Measurements from ENCODE around the gene DLG2. TPM values are rescaled to one million over a fixed set of nuclear protein-coding genes. Genes with fewer than 3 reads are reported as not detected.

DLG2 gene
- total RNA-seq, 1 donor: 1.1 TPM

DNA sequence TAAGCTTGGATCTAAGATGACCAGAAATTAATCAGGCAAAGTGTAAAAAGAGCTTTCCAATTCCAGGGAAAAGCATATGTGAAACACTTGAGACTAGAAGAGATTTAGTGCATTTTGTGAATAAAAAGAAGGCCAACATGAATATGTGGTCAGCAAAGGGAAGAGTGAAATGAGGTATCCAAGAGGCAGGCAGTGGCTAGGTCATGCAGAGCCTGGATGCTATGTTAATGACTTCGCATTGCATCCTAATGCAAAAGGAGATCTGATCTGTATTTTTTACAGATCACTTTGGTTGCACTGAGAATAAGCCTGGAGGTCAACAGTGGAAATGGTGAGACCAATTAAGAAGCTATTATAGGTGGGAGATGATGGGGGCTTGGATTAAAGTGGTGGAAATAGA is 1699.7 kb downstream of the DLG2 start:
- no peak for DNase-seq (ENCODE audit: low read depth in 2 of 3, low spot score in 2 of 3)

DNA sequence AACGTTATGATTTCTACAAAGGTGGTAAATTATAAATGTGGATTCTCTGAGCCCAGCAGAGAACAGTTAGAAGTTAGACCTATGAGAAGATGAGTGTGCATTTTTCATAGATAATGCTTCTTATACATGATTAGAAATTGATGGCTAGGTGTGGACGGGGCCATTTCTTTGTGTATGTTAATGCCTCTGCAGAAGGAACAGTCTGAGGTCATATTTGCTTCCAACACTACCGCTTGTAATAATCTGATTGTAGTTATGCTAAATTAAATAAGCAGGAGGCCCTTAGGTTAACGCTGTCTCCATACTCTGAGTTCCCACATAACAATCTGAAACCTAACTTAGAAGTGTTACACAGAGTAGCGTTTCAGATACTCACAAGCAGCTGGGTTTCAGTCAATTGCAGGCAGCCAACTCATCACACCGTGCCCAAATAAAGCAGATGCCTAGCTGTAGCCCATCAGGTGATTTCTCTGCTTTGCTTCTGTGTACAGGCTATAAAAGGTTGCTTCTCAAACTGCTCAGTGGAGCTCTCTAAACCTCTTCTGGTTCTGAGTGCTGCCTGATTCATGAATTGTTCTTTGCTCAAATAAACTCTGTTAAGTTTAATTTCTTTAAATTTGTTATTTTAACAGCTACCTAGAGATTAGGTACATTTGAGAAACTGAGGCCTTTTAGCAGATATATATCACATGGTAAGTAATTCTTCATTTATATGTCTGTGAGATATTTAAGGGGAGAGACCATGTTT is 1702.2 kb downstream of the DLG2 start:
- DNase-seq (ENCODE audit: low read depth in 2 of 3, low spot score in 2 of 3): no peak

DNA sequence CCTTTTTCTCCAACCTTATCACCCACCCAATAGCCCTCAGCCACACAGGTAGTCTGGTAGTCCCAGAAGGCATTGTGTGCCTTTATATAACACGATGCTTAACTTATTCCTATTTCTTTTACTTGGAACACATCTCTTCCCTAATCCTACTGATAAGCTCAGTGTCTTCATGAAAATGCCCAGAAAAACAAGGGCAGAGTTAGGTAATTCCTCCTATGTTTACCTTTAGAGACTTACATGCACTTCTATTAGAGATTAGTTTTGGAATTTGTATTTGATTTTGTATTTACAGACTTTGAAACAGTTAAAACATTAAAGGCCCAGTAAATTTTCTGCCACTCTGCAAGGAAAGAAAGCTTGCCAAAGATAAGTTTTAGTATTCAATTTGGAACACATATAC is 1703.2 kb downstream of the DLG2 start:
- DNase-seq (ENCODE audit: low read depth in 2 of 3, low spot score in 2 of 3): no peak

DNA sequence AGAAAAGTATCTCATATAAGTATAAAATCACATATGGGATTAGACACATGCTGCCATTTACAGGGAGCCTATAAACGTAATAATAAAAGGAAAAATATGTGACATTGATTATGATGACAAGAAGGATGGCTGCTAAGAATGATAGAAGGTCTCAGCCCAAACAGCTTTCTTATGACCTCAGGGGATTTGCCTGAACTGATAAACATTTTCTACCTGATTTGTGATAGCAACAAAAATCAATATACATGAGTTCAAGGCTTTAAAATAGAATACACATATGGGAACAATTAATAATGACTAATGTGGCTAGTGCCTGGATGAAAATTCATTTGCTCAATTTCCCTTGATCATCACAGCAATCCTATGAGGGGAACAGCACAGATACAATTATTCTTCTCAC is 1704.2 kb downstream of the DLG2 start:
- DNase-seq (ENCODE audit: low read depth in 2 of 3, low spot score in 2 of 3): no peak

DNA sequence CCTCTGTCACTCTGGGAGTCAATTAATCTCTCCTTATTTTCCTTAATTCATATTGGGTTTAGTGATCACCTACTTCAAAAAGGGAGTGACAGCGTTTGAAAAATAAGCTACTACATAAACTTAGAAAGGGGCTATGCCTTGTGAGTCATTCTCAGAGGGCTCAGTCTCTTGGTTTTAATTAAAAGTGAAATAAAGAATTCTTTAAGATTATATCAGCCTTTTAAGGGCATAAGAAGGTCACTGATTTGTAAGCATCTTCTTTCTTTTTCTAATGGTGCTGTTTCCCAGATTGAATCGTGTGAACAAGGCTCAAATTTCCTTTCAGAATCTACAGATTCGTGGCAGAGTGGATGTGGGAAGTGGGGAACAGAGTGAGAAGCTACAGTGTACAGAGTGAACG is 1704.8 kb downstream of the DLG2 start:
- no peak for DNase-seq (ENCODE audit: low read depth in 2 of 3, low spot score in 2 of 3)

DNA sequence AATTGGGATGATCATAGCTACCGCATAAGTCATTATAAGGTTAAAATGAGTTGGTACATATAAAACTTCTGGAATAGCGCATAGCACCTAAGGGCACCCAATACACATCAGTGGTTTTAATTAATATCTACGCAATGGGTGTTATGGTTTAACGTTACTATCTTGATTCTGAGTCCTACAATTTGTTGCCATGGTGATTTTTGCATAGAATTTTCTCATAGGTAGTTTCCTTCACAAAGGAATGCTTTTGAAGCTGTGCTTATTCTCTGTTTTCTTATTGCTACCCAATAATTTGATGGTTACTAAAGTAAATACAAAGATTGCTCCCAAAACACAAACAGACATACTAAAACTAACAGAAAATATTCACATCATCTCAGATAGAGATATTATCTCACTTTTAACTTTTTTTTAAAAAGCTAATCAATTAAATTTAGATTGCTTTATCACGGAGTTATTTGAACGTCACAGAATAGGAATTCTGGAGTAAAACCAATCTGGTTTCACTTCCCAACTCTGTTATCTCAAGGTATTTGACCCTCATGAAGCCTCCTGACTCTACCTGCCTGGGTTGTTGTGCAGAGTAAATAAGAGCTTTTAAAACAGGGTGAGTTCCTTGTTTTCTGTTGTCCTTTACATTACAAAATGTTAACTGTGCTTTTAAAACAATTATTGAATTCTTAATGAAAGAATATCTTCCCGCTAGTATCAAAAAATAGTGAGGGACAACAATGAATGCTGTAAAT is 1705.5 kb downstream of the DLG2 start:
- DNase-seq (ENCODE audit: low read depth in 2 of 3, low spot score in 2 of 3): no peak

DNA sequence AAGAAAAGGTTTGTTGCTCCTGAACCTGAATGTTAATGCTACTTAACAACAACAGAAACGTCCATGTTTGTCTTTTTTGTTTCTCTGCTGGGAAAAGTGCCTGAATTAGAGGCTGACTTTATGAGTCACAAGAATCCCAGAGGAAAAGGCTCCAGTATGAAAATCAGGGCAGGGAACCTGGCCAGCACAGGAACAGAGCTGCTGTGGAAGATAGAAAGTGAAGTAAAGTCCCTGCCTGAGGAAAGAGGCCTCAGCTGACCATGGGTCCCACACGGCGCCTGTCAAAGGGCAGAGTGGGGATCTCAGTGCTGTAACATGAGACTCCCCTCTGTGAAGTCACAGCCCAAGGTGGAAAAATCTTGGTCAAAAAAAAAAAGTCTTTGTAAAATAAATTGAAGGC is 1708.7 kb downstream of the DLG2 start:
- DNase-seq (ENCODE audit: low read depth in 2 of 3, low spot score in 2 of 3): no peak

DNA sequence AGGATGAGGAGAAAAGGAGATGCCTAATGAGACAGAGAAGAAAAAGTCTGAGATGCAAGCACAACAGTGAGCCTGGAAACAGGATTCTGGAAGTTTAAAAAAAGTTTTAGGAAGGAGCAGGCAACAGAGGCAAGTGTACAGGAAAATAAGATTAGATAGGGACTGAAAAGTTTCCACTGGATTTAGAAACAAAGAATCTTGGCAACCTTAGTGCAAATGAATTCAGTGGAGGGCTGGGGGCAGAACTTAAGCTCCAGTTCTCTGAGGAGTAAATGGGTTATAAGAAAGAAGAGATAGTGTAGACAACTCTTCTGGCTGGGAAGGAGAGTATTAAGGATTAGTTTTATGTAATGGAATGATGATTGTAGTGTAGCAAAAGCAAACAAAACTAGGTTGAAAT is 1712.1 kb downstream of the DLG2 start:
- DNase-seq (ENCODE audit: low read depth in 2 of 3, low spot score in 2 of 3): no peak

DNA sequence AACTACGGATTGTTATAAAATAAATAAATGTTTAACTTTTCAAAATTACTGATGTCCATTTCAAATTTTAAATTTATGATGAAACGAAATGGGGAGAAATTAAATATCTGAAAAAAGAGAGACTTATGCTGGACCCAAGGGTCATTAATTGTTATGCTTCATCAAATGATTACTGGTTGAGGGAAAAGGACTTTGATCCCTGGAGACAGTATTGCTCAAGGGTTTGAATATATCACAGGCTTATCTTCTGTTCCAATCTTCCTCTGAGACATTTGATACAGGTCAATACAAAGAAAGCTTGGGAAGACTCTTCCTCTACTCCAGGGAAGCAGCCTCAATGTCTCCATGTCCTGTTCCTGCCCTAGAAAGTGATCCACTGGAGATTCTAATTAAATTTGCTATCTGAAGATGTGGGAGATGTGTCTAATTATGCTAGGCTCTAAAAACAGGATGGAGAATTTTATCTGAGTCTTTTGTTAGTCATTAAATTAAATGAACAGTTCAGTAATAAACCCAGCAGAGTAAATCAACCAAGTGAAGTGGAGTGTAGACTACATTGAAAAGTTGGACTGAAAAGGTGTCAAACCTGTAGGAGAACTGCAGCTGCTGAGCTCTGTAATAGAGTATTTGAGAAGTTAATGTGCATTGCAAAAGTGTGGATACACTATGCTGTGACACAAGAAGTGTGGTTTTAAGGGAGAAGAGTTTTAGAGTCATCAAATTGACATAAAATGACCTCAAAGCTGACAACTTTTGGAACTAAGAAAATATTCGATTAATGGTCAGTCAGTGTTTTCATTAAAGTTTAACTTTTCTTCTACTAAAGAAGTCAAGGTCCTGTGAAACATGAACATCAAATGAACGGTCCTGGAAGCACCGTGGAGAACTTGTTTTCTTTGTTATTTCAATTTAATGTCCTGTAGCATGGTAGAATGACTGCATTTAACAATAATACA is 1717.3 kb downstream of the DLG2 start:
- DNase-seq (ENCODE audit: low read depth in 2 of 3, low spot score in 2 of 3): no peak

DNA sequence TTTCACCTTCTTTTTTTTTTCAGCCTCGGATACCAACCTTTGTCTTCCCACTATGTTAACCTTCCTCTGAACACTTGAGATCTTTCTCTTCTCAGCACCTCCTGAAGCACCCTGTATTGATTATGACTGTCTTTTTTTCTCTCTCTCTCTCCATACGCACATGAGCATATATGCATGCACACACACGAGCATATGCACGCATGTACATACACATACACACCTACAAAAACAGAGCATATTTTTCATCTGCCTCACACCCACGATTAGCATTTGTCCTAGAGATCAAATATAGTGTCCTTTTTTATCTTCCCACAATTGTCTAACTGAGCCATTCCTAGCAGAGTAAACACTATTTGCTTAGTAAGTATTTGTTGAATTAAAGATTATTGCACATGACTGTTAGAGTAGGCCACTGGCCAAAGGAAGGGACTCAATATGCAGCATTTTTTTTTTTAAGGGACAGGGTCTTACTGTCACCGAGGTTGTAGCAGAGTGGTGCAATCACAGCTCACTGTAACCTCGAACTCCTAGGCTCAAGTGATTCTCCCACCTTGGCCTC is 1718.8 kb downstream of the DLG2 start:
- no peak for DNase-seq (ENCODE audit: low read depth in 2 of 3, low spot score in 2 of 3)

DNA sequence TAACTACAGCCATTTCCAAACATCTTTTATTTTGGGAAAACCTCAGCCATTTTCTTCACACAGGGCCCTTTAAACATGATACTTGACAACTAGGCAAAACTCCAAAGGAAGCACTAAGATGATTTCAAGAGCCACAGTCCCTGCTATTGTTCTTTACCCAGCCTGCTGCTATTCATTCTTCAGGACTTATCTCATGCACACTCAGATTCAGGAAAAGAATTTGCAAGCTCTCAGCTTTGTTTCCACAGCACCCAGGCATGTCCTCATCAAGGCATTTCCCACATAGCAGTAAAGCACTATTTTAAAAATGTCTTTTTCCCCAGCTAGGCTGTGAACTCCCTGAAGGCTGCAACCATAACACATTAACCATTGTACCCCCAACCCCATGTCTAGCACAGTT is 1731.6 kb downstream of the DLG2 start:
- DNase-seq (ENCODE audit: low read depth in 2 of 3, low spot score in 2 of 3): no peak

DNA sequence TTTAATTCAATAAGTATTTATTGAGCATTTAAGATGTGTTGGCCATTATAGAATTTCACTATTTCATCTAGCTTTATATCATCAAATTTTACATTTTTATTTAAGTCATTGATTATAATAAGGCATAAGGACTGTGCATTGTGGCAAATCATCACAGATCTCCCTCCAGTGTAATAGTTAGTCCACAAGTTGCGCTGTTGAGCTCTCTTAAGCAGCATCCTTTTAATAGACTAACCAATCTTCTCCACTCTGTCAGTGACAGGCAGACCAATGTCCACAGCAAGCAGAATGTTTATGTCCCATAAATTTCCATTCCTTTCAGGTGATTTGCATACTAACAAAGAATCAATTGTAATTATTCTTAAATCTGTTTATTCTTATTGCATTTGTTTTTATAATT is 1745.7 kb downstream of the DLG2 start:
- DNase-seq (ENCODE audit: low read depth in 2 of 3, low spot score in 2 of 3): no peak

DNA sequence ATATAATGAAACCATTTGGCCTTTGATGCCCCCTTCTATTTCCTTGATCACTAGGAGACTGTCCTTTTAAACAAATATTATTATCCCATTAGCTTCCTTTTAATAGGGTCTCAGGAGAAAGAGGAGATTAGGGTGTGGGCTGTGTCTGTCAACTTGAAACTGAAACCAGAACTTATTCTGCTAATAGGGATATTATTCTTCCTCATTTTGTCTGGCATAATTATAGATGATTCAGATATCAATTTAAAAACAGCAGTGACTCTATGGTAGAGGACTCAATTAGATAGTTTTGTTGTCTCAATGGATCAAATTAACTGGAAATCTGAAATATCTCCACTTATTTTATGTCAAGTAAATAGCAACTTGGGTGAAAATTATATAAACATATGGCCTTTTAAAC is 1756.1 kb downstream of the DLG2 start:
- DNase-seq (ENCODE audit: low read depth in 2 of 3, low spot score in 2 of 3): no peak

DNA sequence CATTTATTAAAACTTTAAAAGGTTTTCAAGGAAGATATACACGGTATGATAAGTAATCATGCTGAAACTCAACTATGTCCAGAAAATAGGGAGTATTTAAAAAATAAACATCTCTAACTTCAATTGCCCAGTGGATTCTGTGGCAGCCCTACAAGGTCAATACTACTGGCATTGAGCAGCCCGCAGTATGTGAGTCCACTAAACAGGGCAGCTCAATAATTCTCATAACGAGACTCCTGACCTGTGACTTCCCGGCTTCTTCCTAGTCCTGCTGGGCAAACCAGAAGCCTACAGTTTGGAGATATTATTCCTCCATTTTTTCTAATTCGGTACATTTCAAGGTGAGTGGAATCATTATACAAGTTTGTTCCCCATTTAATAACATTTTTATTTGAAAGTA is 1760.5 kb downstream of the DLG2 start:
- DNase-seq (ENCODE audit: low read depth in 2 of 3, low spot score in 2 of 3): no peak

DNA sequence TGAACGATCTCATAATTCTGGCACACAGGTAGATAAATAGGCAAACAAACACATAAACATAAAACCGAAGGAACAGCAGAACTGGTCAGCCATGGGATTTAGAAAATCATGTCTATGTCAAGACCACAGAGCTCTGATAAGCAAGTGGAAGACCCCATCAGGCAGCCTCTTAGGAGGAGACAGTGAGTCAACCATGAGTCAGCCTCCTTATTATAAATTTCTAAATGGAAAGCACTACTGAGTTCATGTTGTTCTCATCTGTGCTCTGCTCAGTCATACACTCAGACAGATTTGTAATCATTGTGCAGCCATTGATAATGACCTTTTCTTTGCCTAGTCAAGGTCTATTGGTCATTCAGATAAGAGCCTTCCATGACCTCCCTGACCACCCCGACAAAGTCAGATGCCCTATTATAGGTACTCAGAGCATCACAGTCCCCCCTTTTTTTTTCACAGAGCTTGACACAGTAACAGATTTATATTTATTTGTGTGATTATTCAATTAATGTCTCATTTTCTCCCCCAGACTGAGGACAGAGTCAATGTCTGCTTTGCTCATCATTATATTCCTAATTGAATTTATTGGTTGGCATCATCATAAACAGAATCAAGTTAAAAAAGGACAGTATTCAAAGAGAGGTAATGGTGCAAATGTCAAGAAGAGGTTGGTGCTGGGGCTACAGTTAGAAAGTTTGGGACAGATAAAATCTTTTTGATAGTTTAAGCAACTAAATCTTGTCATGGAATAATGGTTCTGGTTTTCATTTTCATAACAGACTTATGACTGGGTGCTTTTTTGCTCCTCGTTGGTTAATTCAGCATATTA is 1761.3 kb downstream of the DLG2 start:
- DNase-seq (ENCODE audit: low read depth in 2 of 3, low spot score in 2 of 3): no peak

DNA sequence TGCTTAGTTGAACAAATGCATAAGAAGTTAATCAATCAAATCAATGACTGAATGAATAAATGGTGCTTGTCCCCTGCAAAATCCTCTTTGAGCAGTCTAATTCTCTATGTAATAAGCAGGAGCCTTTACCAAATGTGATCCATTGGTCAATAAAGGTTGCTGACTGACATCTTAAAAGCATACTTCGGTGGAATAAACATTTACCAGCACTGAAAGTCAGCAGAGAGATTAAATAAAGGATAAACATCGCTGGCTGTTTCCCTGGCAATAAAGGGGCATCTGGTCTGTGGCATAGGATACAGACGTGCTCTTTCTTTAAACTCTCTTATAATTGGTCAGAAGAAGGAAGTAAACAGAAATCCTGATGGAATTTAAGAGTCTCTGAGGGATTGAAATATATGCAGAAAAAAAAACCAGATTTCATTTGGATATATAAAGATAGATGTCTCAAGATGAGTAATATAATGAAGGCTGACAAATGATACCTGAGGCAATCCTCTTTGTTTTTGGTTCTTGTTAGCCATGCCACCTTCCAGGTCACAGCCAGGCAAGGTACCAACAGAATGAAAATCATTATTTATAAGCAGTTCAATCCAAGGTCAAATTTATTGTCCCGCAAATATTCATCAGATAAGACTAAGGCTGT is 1762.6 kb downstream of the DLG2 start:
- DNase-seq (ENCODE audit: low read depth in 2 of 3, low spot score in 2 of 3): no peak

DNA sequence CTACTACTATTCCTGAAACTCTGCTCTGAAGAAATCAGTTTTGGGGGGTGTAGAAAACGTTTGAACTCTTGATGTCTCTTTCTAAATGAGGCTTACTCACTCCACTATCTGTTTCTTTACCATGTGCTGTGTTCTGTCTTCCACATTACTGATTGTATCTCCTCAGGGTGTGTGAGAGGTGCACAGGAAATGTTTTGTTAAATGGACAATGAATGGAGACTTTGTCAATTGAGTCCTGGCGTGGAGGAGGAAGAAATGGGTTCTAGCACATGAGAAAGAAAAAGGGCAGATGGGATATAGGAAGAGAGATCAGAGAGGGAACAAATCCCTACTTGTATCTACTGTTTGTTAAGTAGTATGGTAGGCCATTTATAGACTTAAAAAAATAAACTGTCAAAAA is 1763.9 kb downstream of the DLG2 start:
- DNase-seq (ENCODE audit: low read depth in 2 of 3, low spot score in 2 of 3): no peak

DNA sequence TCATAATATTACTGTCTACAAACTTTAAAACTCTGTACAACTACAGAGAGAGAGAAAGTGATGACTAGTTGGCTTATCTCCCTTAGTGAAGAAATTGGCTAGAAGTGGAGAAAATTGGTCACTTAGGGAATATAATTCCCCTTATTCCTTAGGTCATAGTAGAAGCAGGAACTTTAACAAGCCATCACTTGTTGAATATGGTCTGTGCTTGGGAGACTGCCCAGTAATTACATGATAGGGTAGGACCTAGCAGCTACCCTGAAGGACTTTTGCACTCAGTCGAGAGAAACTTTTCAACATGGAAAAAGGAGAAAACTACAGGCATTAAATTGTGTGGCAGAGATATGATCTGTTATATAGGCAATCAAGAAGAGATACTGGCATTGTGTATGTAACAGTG is 1764.5 kb downstream of the DLG2 start:
- DNase-seq (ENCODE audit: low read depth in 2 of 3, low spot score in 2 of 3): no peak

DNA sequence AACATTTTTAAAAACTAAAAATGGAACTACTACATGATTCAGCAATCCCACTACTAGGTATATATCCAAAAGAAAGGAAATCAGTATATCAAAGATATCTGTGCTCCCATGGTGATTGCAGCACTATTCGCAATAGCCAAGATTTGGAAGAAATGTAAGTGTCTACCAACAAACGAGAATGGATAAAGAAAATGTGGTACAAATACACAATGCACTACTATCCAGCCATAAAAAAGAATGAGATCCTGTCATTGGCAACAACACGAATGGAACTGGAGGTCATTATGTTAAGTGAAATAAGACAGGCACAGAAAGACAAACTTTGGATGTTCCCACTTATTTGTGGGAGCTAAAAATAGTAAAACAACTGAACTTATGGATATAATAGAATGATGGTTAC is 1765.1 kb downstream of the DLG2 start:
- no peak for DNase-seq (ENCODE audit: low read depth in 2 of 3, low spot score in 2 of 3)

DNA sequence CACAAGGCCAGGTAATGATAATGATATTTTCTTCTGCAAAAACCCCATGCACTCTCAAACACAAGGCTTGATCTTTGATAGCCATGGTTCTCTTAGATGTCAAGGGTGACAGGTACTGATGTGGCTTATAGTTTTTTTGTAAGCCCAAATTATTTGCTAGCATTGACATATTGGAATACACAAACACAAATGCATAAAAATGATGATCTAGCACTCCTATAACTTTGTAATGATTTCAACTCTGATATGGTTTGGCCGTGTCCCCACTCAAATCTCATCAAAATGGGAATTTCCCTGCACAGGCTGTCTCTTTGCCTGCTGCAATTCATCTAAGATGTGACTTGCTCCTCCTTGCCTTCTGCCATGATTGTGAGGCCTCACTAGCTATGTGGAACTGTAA is 1768.5 kb downstream of the DLG2 start:
- no peak for DNase-seq (ENCODE audit: low read depth in 2 of 3, low spot score in 2 of 3)
